GM19455 (cell line): ENCODE data around the gene SH3BGRL2.
"Not testable (repeated sequence)": the region's sequence is repeated elsewhere in the genome, so short reads cannot be mapped to it uniquely, and the experiment has no call there.

Source experiments
- ATAC-seq: cut with Tn5 transposase; IDR thresholded peaks from one replicate; pipeline ENCODE4 v1.9.1; 2021; ENCODE audit not compliant: unreplicated experiment

SH3BGRL2 gene

DNA sequence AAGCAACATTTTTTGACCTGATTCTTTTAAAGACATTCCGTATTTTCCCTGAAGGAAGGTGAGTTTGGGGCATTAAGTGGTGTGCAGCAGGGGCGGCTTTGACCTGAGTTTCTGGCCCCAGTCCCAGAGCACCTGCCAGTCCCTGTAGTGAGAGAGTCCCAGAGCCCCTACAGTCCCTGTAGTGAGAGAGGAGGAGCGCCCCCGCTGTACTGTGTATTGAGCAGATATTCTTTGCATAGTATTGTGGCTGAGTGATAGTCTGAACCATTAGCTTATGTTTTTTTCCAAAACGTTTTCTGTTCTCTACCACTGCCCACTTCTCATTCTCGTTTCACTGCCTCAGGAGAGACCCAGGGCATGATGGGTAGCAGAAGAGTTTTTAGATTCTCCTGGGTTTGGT is 17.2 kb upstream of the SH3BGRL2 start:
- ATAC-seq = no peak

GRCh38 chr6:79614326-79615305 is 16.5 kb upstream of the SH3BGRL2 start:
- peak; percentile 70 for ATAC-seq

DNA sequence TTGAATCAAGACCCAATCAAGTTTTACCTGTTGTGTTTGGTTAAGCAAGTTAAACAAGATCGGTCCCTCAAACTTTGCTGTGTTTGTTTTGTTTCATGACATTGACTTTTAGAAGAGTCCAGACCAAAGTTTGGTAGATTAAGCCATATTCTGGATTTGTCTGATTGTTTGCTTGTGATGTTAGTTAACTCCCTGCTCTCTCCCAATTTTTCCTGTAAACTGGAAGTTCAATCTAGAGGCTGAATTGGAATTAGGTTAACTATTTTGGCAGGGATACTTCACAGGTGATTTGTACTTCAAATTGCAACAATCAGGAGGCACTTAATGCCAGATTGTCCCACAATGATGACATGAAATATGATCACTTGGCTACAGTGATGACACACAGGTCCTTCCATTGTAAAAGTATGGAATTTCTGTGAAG is 13.6 kb upstream of the SH3BGRL2 start:
- ATAC-seq = no peak

- ATAC-seq = not testable (repeated sequence)
Observed at GRCh38 chr6:79618425-79618824, 12.7 kb upstream of the SH3BGRL2 start.

DNA sequence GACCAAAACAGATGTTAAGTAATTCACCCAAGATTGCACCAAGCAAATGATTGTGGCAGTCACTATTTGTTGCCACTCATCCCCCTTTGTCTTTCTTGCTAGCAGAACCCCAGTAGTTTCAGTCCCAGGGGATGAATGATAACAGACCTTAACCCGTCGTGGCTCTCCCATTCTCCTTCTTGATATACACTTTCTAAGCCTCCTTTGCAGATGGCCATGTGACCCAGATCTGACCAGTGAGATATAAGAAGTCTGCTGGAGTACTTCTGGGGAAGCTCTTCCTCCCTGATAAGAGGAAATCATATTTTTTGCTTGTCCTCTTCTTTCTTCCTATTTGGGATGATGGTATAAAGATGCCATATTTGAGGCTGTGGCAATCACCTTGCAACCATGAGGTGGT is 9.6 kb upstream of the SH3BGRL2 start:
- no peak for ATAC-seq

DNA sequence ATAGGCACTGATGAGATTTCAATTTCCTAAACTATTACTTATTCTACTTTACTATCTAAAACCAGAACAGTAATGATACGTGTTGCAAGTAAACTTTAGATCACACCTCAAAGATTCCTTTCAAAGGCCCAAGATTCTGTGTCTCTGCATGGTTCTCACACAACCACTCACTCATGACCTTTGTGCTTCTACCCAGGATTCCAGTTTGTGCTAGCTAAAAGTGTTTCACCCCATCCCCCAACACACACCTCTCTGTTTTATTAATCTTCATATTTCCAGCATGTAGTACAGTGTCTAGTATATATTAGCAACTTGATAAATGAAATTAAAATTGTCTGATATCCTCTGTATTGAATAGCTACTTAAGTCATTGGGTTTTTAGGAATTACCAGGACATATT is 8.8 kb upstream of the SH3BGRL2 start:
- no peak for ATAC-seq

- no peak for ATAC-seq
Observed at GRCh38 chr6:79623106-79623505, 8.0 kb upstream of the SH3BGRL2 start.

DNA sequence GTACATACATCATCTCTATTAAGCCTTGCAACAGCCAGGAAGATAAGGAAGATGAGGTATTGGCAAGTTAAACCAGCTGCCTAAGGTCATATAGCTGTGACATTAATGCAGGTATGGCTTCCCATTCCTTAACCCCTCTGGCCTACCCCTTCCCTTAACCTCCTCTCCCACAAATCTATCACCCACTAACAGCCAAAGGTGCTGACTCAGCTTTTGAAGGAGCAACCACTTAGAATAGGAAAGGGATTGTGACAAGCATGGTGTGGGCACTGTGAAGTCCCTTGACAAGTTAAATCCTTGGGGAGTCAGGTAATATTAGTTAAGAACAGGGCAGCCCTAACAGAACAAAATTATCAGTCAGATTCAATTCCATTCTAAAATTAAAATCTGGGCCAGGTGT is 5.4 kb upstream of the SH3BGRL2 start:
- ATAC-seq = no peak

DNA sequence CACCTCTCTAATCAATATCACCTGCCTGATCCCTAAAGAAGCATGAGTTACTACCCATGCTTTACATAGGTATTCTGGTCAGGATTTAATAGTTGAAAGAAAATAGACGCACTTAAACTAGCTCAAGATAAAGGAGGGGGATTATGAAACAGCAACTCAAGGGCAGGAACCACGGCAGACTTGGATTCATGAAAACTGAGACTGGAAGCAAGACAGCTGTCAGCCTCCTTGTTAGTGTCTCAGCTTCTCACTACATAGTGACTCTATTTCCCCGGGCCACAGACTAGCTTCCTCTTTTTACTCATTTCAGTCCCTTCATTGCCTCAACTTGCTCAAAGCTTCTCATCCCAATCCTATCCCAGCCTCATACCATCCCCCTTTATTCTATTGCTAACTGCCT is 4.3 kb upstream of the SH3BGRL2 start:
- no peak for ATAC-seq

DNA sequence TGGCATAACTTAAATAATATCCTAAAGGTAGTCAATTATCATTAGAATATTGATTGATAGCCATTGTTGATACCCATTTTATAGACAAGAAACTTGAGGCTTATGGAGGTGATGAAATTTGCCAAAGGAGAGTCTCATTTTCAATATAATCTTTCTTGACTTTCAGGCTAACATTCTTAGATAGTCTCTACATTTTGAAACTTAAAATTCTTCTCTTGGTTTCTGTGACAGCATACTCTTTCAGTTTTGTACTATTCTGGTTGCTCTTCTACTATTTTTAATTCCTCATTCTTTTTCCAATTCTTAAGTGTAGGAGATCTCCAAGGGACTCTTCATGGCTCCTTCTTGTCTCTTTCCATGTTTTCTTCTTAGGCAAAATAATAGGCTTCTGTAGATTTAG is 3.7 kb upstream of the SH3BGRL2 start:
- ATAC-seq = no peak

DNA sequence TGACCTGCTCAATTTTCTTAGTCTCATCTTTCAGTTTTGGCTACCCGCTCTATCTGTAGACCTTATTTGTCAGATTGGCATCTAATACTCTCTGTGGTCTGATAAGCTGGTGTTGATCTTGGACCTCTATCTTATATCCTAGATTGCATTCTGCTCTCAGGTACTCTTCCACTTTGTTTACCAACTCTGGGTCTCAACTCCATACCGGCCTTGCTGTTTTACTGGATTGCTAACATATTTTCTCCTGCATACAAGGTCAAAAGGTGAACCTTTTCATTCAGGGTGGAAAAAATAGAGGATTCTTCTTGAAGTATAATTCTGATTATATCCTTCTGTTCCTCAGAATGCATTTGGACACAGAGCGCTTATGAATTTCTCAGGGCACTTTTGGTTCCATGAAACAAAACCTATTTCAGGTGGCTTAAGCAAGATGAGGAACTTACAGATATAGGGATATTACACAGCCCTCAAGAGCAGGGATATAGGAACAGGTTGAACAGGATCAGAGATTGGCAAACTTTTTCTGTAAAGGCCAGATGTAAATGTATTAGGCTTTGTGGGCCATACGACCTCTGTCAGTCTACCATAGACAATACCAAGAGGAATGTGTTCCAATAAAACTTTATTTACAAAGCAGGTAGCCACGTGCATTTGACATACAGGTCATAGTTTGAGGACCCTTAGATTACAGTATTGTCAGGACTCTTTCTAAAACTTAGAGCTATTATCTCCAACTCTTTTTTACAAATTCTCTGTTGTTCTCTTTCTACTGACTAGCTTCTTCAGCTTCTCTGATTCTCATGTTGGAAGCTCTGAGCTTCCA is 2.5 kb upstream of the SH3BGRL2 start:
- no peak for ATAC-seq

DNA sequence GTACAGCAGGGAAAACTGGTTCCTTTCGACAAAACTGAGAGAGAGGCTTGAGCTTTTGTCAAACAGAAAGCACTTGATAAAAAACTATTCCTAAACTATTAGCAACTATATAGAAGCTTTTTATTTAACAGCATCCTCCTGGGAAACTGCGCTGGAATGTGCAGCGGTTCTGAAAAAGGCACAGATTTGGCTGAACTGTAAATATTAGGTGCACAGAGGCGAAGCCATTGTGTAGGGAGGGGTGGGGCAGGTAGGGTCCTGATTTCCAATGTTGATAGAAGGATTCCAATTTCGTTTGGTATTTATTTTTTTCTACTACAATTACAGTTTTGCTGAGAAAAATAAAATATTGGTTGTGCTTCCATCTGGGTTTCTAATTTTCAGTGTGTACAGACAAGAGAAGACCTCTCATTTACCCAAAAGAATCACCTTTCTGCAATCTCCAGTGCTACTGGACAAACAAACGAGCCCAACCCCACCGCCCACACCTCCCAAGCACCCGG is 698 bp upstream of the SH3BGRL2 start:
- no peak for ATAC-seq

GRCh38 chr6:79631693-79632172 is 604 bp downstream of the SH3BGRL2 start:
- no peak for ATAC-seq

DNA sequence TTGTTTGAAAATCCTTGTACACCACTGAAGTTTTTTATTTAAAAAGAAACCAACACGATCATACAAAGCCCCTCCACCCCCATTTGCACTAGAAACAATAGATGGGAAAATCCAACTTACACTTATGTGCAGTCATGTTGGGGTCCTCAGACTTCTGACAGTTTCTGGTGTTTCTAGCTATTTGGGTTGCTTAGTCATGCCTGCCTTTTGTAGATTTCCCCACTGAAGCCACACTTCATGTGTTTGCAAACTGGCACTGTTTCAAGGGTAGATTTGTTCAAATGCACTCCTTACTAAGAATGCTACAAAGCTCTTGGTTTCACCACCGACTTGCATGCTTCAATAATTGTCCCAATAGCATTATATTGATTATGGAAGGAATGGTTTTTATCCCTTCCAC is 1.5 kb downstream of the SH3BGRL2 start:
- no peak for ATAC-seq

DNA sequence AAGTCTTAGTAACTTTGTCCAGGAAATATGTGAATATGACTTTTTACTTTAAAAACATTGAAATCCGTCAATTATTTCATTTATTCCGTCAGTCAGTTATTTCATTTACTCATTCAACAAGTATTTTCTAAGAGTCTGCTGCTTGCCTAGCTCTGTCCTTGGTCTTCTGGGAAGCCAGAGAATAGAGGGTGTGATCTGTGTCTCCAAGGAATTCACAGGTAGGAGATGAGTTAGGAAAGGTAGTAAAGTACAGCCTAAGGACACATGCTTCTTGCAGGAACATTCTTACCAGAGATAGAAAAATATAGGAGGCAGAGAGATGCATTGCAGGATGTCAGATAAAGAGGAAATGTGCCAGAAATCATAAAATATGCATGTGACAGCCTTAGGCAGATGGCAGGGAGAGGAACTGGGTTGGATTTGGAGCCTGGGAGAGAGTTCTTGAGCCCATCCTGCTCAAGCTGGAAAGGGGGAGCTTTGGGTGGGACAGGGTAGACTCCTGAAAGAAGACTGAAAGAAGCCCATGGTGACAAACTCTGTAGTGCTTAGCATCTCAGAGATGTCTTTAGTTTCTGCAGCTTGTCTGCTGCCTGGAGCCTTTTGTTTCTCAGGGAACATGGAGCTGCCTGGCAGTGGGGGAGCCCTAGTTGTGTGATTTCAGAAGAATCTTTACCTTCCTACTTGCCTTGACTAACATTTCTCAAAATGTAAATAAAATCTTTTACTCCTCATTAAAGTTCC is 3.5 kb downstream of the SH3BGRL2 start:
- no peak for ATAC-seq

GRCh38 chr6:79635232-79635543 is 4.1 kb downstream of the SH3BGRL2 start:
- no peak for ATAC-seq

- ATAC-seq = no peak
Observed at GRCh38 chr6:79636673-79637072, 5.5 kb downstream of the SH3BGRL2 start.

- no peak for ATAC-seq
Observed at GRCh38 chr6:79640146-79641111, 9.3 kb downstream of the SH3BGRL2 start.

- ATAC-seq = no peak
Observed at GRCh38 chr6:79646006-79646405, 14.9 kb downstream of the SH3BGRL2 start.

GRCh38 chr6:79646561-79646960 is 15.4 kb downstream of the SH3BGRL2 start:
- ATAC-seq = no peak
